Bronchial epithelial cell (primary cell): ENCODE measurements around the gene CPB2. TPM values are rescaled to one million over a fixed set of nuclear protein-coding genes. Genes with fewer than 3 reads are reported as not detected.
A peak's percentile ranks its signal among the peaks of the same experiment; 100 is the strongest.

Experiments used
- DNase-seq: peaks from one replicate; pipeline ENCODE4 v3.0.0-alpha.2; 2010; ENCODE audit warnings: low read depth
- FAIRE-seq: peaks from 2 replicates; lab custom pipeline; 2011; peaks lifted over from hg19 to GRCh38; lab: Jason Lieb, UNC
- H3K27me3 ChIP-seq: 2 replicates; pipeline ENCODE4 v1.5.1; 2011; ENCODE audit warnings: low read length; ENCODE audit not compliant: control insufficient read depth, insufficient read depth
- H3K36me3 ChIP-seq: 2 replicates; pipeline ENCODE4 v1.5.1; 2011; ENCODE audit warnings: low read length; ENCODE audit not compliant: control insufficient read depth, insufficient read depth
- H3K4me3 ChIP-seq: 2 replicates; pipeline ENCODE4 v1.5.1; 2011; ENCODE audit warnings: mild to moderate bottlenecking, low read depth, low read length, control low read depth
- CTCF ChIP-seq: IDR thresholded peaks from 2 replicates; pipeline ENCODE4 v1.5.1; 2011; ENCODE audit warnings: mild to moderate bottlenecking, moderate library complexity, low read length, control low read depth, inconsistent platforms; ENCODE audit not compliant: insufficient read depth, severe bottlenecking
- total RNA-seq: library from RNA; depleted of rRNA; stranded (reverse); fragments of >200 nt; gene quantifications from 2 replicates; pipeline ENCODE4 v1.2.1, GENCODE V29; 2014

Gene CPB2
- total RNA-seq, 1 donor from 2014 or later: not detected

- FAIRE-seq (no peak), DNase-seq (no peak)
- Histone ChIP-seq H3K4me3 (no peak overlapping the region), H3K27me3 (no peaks in the 10 kb centered on the region), H3K36me3 (no peaks in the 10 kb centered on the region)
- TF ChIP-seq CTCF: no peak
Measured at GRCh38 chr13:46057256-46058015, 47.4 kb downstream of the CPB2 start.

- no peaks in the 10 kb centered on the region for H3K36me3 ChIP-seq
- no peak for DNase-seq
- H3K27me3 ChIP-seq: no peaks in the 10 kb centered on the region
- TF ChIP-seq CTCF: no peak
- peak overlapping the region; percentile 69 for H3K4me3 ChIP-seq
- no peak for FAIRE-seq
Measured at GRCh38 chr13:46053162-46054012, 51.4 kb downstream of the CPB2 start.

- no peaks in the 10 kb centered on the region for H3K36me3 ChIP-seq
- peak; percentile 44 for TF ChIP-seq CTCF
- DNase-seq (peak; percentile 94), FAIRE-seq (no peak)
- H3K4me3 ChIP-seq: peak within 1 kb of the TSS; percentile 69
- no peaks in the 10 kb centered on the region for H3K27me3 ChIP-seq
Measured at GRCh38 chr13:46052319-46053161, 52.3 kb downstream of the CPB2 start, which contains the start of gene ZC3H13. Gene ZC3H13, minus strand, starts transcription at chr13:46052746. Its CDS starts 7,239 bp downstream, at chr13:46045507.

- H3K4me3 ChIP-seq: peak overlapping the region; percentile 69
- no peak for TF ChIP-seq CTCF
- H3K27me3 ChIP-seq: no peaks in the 10 kb centered on the region
- no peak for FAIRE-seq
- no peak for DNase-seq
- H3K36me3 ChIP-seq: no peaks in the 10 kb centered on the region
Measured at GRCh38 chr13:46051968-46052318, 52.9 kb downstream of the CPB2 start.

GRCh38 chr13:46050771-46051170 is 54.1 kb downstream of the CPB2 start:
- Histone ChIP-seq H3K36me3 (no peaks in the 10 kb centered on the region), H3K27me3 (no peaks in the 10 kb centered on the region), H3K4me3 (no peak overlapping the region)
- no peak for TF ChIP-seq CTCF
- DNase-seq (no peak), FAIRE-seq (no peak)
